22Rv1 (cell line): ENCODE measurements around the gene ACR.

Experiments used
- CTCF ChIP-seq: fragments of 450-650 bp; IDR thresholded peaks from 2 replicates; pipeline ENCODE4 v1.5.1; 2017; ENCODE audit warnings: mild to moderate bottlenecking
- ZFX ChIP-seq: fragments of 450-650 bp; IDR thresholded peaks from 2 replicates; pipeline ENCODE4 v1.6.1; 2017; ENCODE audit warnings: antibody characterized with exemption, borderline replicate concordance

GRCh38 chr22:50710221-50710620 is 27.8 kb upstream of the ACR start:
- TF ChIP-seq CTCF, result no peak
- TF ChIP-seq ZFX, result no peak
